K562 (cell line): ENCODE measurements around the gene ATP9B. TPM values are rescaled to one million over a fixed set of nuclear protein-coding genes. Genes with fewer than 3 reads are reported as not detected.

ENCODE experiments used
- CCNT2 ChIP-seq: IDR thresholded peaks from 2 replicates; pipeline ENCODE4 v1.6.1; 2011; ENCODE audit warnings: borderline replicate concordance, low read depth, mild to moderate bottlenecking, moderate library complexity, mixed read lengths, low read length; ENCODE audit not compliant: insufficient read length; ENCODE audit errors: extremely low read depth
- EWSR1 ChIP-seq: fragments of 450-650 bp; IDR thresholded peaks from 2 replicates; pipeline ENCODE4 v1.6.1; 2018; ENCODE audit warnings: borderline replicate concordance, mild to moderate bottlenecking, low read depth, moderate library complexity; ENCODE audit not compliant: partially characterized antibody
- FIP1L1 ChIP-seq: fragments of 200-400 bp; formaldehyde crosslinking; IDR thresholded peaks from 2 replicates; pipeline ENCODE4 v1.6.1; 2018; ENCODE audit warnings: mild to moderate bottlenecking, low read depth, low read length; ENCODE audit not compliant: poor library complexity, severe bottlenecking
- FOXJ2 ChIP-seq: fragments of 200-800 bp; sonication (Bioruptor generic); IDR thresholded peaks from 2 replicates; pipeline ENCODE4 v1.6.1; 2016; ENCODE audit warnings: missing genetic modification characterization, missing compliant biosample characterization
- HDAC3 ChIP-seq: fragments of 450-650 bp; IDR thresholded peaks from 2 replicates; pipeline ENCODE4 v1.6.1; 2018; ENCODE audit warnings: borderline replicate concordance, mild to moderate bottlenecking, moderate library complexity; ENCODE audit not compliant: partially characterized antibody
- HIVEP1 ChIP-seq: fragments of 250-450 bp; sonication (Bioruptor Pico); IDR thresholded peaks from 2 replicates; pipeline ENCODE4 v1.4.0; 2020; ENCODE audit warnings: mild to moderate bottlenecking
- MYBL2 ChIP-seq, 2 experiments: fragments of 450-650 bp in 1 of 2; sonication (generic) in 1 of 2; formaldehyde crosslinking in 1 of 2; IDR thresholded peaks; 2 replicates each; pipeline versions ENCODE4 v1.6.1 to v1.8.1; 2017 to 2022; ENCODE audit warnings: borderline replicate concordance in 1 of 2, inconsistent platforms in 1 of 2, low read depth in 1 of 2, mild to moderate bottlenecking in 1 of 2, missing genetic modification reagents in 1 of 2, moderate library complexity in 1 of 2
- NBN ChIP-seq: fragments of 450-650 bp; IDR thresholded peaks from 2 replicates; pipeline ENCODE4 v1.6.1; 2016; ENCODE audit warnings: low read depth, mild to moderate bottlenecking
- PHF21A ChIP-seq: fragments of 450-650 bp; IDR thresholded peaks from 2 replicates; pipeline ENCODE4 v1.6.1; 2017; ENCODE audit warnings: low read depth, borderline replicate concordance
- RAD21 ChIP-seq, 2 experiments: fragments of 250-450 bp in 1 of 2; fragments of 450-650 bp in 1 of 2; sonication (Bioruptor Pico) in 1 of 2; formaldehyde crosslinking in 1 of 2; IDR thresholded peaks in 1 of 2; conservative IDR thresholded peaks in 1 of 2; 2 replicates each; pipeline versions ENCODE4 v1.4.0 to v1.8.0; 2020 to 2022; ENCODE audit warnings: mild to moderate bottlenecking in 2 of 2, moderate library complexity in 1 of 2
- ZNF12 ChIP-seq: sonication (generic); formaldehyde crosslinking; IDR thresholded peaks from 2 replicates; pipeline ENCODE4 v1.4.0; 2020; ENCODE audit warnings: mild to moderate bottlenecking, missing genetic modification reagents
- ZNF764 ChIP-seq: fragments of 250-450 bp; sonication (Bioruptor Pico); IDR thresholded peaks from 2 replicates; pipeline ENCODE4 v1.4.0; 2020; ENCODE audit warnings: low read depth, mild to moderate bottlenecking, moderate library complexity
- polyA plus RNA-seq, 8 experiments: library from polyadenylated mRNA; depleted of rRNA in 4 of 8; stranded (reverse) in 5 of 8; unstranded in 3 of 8; fragments of >200 nt; fragmentation: Nextera tagmentation in 2 of 8; fragmentation: Illumina TruSeq in 1 of 8; extraction: Ambion mirVana in 2 of 8; extraction: Trizol in 1 of 8; gene quantifications; 2 replicates each; pipeline versions ENCODE4 v1.2.1 to v1.2.3, GENCODE V29; 2011 to 2014; ENCODE audit warnings: inconsistent platforms in 1 of 8, missing spikeins in 1 of 8
- total RNA-seq, 7 experiments: library from RNA; depleted of rRNA in 6 of 7; stranded (reverse); fragments of >200 nt in 6 of 7; fragmentation: Illumina TruSeq in 2 of 7; extraction: Trizol in 2 of 7; gene quantifications; 2 replicates each; pipeline versions ENCODE4 v1.2.1 to v1.2.3, GENCODE V29; 2011 to 2021; ENCODE audit warnings: low replicate concordance in 1 of 7
- TF ChIP-seq, protein P1 (sequence below), 2 experiments: IDR thresholded peaks in 1 of 2; conservative IDR thresholded peaks in 1 of 2; 2 replicates each; pipeline ENCODE4 v1.6.1; 2016; ENCODE audit warnings: low read depth in 2 of 2, mild to moderate bottlenecking in 1 of 2, missing compliant biosample characterization in 1 of 2, missing genetic modification characterization in 1 of 2, moderate library complexity in 1 of 2
- TF ChIP-seq, protein P2 (sequence below): sonication (generic); formaldehyde crosslinking; IDR thresholded peaks from 2 replicates; pipeline ENCODE4 v1.8.1; 2023; ENCODE audit warnings: mild to moderate bottlenecking, missing genetic modification reagents
- TF ChIP-seq, protein P3 (sequence below): sonication (generic); formaldehyde crosslinking; IDR thresholded peaks from 2 replicates; pipeline ENCODE4 v1.8.1; 2023; ENCODE audit warnings: mild to moderate bottlenecking, missing genetic modification reagents
- TF ChIP-seq, protein P4 (sequence below): sonication (generic); formaldehyde crosslinking; IDR thresholded peaks from 2 replicates; pipeline ENCODE4 v1.8.1; 2023; ENCODE audit warnings: mild to moderate bottlenecking, missing genetic modification reagents, moderate library complexity

Gene ATP9B
- total and polyA plus RNA-seq, 9 of the 15 experiments (the other 6 are each of a cell fraction or from before 2014, with no cell fraction given) = 0.66 to 13.2 (median 7.9) TPM

DNA sequence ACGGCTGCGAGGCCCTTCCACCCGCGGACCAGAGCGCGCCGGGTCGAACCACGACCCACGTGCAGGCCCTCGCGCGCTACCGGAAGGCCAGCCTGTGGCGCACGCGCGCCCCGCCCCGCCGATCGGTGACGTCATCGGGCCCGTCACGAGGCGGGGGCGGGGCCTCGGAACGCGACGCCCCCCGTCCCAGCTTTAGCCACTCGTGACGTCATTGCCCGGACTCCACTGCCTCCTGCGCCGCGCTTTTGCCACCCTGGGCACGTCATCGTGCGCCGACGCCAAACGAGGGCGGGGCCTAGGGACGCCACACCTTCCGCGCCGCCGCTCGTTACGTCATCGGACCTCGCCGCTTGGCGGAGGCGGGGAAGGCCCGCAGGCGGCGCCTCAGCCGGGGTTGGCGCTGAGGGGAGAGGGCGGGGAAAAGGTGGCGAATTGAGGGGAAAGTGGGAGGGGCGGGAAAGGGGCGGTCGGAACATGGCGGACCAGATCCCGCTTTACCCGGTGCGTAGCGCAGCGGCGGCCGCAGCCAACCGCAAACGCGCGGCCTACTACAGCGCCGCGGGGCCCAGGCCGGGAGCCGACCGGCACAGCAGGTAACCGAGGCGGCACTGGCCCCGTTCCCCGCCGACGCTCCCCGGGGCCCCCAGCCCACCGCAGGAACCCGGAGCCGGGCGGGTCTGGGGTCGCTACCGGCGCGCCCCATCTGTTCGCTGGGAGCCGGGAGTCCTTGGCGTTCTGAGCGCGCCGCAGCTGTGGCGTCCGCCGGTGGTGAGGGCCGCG is at the start of gene ATP9B (continued):
- TF ChIP-seq MYBL2 (IDR thresholded peaks at IDR 0.05; ENCODE audit: low read depth) (no peak), MYBL2 (CRISPR knock-in tag; IDR thresholded peaks at IDR 0.05; ENCODE audit: borderline replicate concordance) (no peak), EWSR1 (no peak), ZNF764 (CRISPR knock-in tag) (no peak), HIVEP1 (no peak), RAD21 (CRISPR knock-in tag; conservative IDR thresholded peaks at IDR 0.05 in 1 of 2, IDR thresholded peaks at IDR 0.05 in 1 of 2) (no peak), CCNT2 (peak; percentile 27), PHF21A (no peak), ZNF12 (no peak), NBN (peak; percentile 98), HDAC3 (no peak), FIP1L1 (peak; percentile 32), FOXJ2 (tag) (no peak)
- TF ChIP-seq, protein P1, sequence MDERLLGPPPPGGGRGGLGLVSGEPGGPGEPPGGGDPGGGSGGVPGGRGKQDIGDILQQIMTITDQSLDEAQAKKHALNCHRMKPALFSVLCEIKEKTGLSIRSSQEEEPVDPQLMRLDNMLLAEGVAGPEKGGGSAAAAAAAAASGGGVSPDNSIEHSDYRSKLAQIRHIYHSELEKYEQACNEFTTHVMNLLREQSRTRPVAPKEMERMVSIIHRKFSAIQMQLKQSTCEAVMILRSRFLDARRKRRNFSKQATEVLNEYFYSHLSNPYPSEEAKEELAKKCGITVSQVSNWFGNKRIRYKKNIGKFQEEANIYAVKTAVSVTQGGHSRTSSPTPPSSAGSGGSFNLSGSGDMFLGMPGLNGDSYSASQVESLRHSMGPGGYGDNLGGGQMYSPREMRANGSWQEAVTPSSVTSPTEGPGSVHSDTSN (CRISPR knock-in tag; IDR thresholded peaks at IDR 0.05; ENCODE audit: low read depth) = no peak
- TF ChIP-seq, protein P1 (tag; conservative IDR thresholded peaks at IDR 0.05; ENCODE audit: low read depth) = no peak
- TF ChIP-seq, protein P2, sequence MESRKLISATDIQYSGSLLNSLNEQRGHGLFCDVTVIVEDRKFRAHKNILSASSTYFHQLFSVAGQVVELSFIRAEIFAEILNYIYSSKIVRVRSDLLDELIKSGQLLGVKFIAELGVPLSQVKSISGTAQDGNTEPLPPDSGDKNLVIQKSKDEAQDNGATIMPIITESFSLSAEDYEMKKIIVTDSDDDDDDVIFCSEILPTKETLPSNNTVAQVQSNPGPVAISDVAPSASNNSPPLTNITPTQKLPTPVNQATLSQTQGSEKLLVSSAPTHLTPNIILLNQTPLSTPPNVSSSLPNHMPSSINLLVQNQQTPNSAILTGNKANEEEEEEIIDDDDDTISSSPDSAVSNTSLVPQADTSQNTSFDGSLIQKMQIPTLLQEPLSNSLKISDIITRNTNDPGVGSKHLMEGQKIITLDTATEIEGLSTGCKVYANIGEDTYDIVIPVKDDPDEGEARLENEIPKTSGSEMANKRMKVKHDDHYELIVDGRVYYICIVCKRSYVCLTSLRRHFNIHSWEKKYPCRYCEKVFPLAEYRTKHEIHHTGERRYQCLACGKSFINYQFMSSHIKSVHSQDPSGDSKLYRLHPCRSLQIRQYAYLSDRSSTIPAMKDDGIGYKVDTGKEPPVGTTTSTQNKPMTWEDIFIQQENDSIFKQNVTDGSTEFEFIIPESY (CRISPR knock-in tag) = peak; percentile 9; the same call in 1 of the 2 replicates
- TF ChIP-seq, protein P3, sequence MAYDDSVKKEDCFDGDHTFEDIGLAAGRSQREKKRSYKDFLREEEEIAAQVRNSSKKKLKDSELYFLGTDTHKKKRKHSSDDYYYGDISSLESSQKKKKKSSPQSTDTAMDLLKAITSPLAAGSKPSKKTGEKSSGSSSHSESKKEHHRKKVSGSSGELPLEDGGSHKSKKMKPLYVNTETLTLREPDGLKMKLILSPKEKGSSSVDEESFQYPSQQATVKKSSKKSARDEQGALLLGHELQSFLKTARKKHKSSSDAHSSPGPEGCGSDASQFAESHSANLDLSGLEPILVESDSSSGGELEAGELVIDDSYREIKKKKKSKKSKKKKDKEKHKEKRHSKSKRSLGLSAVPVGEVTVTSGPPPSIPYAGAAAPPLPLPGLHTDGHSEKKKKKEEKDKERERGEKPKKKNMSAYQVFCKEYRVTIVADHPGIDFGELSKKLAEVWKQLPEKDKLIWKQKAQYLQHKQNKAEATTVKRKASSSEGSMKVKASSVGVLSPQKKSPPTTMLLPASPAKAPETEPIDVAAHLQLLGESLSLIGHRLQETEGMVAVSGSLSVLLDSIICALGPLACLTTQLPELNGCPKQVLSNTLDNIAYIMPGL (CRISPR knock-in tag) = no peak
- TF ChIP-seq, protein P4, sequence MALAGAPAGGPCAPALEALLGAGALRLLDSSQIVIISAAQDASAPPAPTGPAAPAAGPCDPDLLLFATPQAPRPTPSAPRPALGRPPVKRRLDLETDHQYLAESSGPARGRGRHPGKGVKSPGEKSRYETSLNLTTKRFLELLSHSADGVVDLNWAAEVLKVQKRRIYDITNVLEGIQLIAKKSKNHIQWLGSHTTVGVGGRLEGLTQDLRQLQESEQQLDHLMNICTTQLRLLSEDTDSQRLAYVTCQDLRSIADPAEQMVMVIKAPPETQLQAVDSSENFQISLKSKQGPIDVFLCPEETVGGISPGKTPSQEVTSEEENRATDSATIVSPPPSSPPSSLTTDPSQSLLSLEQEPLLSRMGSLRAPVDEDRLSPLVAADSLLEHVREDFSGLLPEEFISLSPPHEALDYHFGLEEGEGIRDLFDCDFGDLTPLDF (CRISPR knock-in tag) = no peak; the same call in 1 of the 2 replicates
